Calu3 (cell line): Measurements from ENCODE around the gene TCF20. TPM values are rescaled to one million over a fixed set of nuclear protein-coding genes. Genes with fewer than 3 reads are reported as not detected.

ENCODE experiments used
- Bru-seq: library from RNA; stranded (reverse); fragments of 400-500 nt; gene quantifications from one replicate; lab custom pipeline; 2021; lab: Mats Ljungman, UMichigan
- BruChase-seq, 2 experiments: library from RNA; stranded (reverse); fragments of 400-500 nt; gene quantifications; one replicate each; lab custom pipeline; 2021; lab: Mats Ljungman, UMichigan
- BruUV-seq: library from RNA; stranded (reverse); fragments of 400-500 nt; replicated peaks from 2 replicates; lab custom pipeline; 2021; lab: Mats Ljungman, UMichigan
- CTCF ChIA-PET: fragments of 300-600 bp; sonication (Branson Sonifier 250); formaldehyde crosslinking; loops from one replicate; lab custom pipeline; 2022; ENCODE audit warnings: antibody characterized with exemption; lab: Charles Lee
- DNase-seq: peaks from one replicate; pipeline ENCODE4 v3.0.0; 2022
- H3K27ac Mint-ChIP-seq: one replicate; pipeline ENCODE4 v1.8.0; 2022; ENCODE audit warnings: mixed read lengths; ENCODE audit not compliant: unreplicated experiment
- H3K27me3 Mint-ChIP-seq: one replicate; pipeline ENCODE4 v1.8.0; 2022; ENCODE audit warnings: mixed read lengths; ENCODE audit not compliant: unreplicated experiment
- H3K36me3 Mint-ChIP-seq: one replicate; pipeline ENCODE4 v1.8.0; 2022; ENCODE audit warnings: mild to moderate bottlenecking, moderate library complexity, mixed read lengths; ENCODE audit not compliant: insufficient read depth, unreplicated experiment
- H3K4me1 Mint-ChIP-seq: one replicate; pipeline ENCODE4 v1.8.0; 2022; ENCODE audit warnings: mild to moderate bottlenecking, low read depth, mixed read lengths; ENCODE audit not compliant: unreplicated experiment
- H3K4me3 Mint-ChIP-seq: one replicate; pipeline ENCODE4 v1.8.0; 2022; ENCODE audit warnings: mild to moderate bottlenecking, low read depth, moderate library complexity, mixed read lengths; ENCODE audit not compliant: unreplicated experiment
- H3K9me3 Mint-ChIP-seq: one replicate; pipeline ENCODE4 v1.8.0; 2022; ENCODE audit warnings: low read depth, mixed read lengths; ENCODE audit not compliant: unreplicated experiment
- CTCF ChIP-seq: fragments of 200-600 bp; IDR thresholded peaks from one replicate; pipeline ENCODE4 v1.8.0; 2022; ENCODE audit warnings: antibody characterized with exemption; ENCODE audit not compliant: unreplicated experiment
- intact Hi-C: fragments of 100-400 bp; cut with micrococcal nuclease; formaldehyde crosslinking; loops from one replicate; pipeline ENCODE4 v1.10.0; 2022; ENCODE audit not compliant: unreplicated experiment
- long read RNA-seq: library from polyadenylated mRNA; stranded (forward); transcript quantifications from one replicate; pipeline ENCODE4 v2.0.0, GENCODE V29; 2022
- total RNA-seq: library from RNA; stranded (reverse); gene quantifications from 2 replicates; pipeline ENCODE4 v1.2.3, GENCODE V29; 2022

Gene TCF20
- total RNA-seq: 87.2 and 96.0 TPM in 2 replicates
- Bru-seq, nascent RNA: percentile 85 among the genes with signal in this experiment
- percentile 87 among the genes with signal in this experiment for BruChase-seq, experiment 1, labeled RNA remaining after a 6-hour chase
- BruChase-seq, experiment 2, labeled RNA remaining after a 2-hour chase: percentile 90 among the genes with signal in this experiment
- long read RNA-seq, full-length matches to known transcripts: 1 of 5 reads
- long read RNA-seq, partial matches to known transcripts: 0 of 5 reads
- long read RNA-seq, other reads (novel, unspliced or antisense): 4 of 5 reads

- peaks cover 37% of the 10 kb centered on the region for H3K36me3 Mint-ChIP-seq
- no peaks in the 10 kb centered on the region for H3K27me3 Mint-ChIP-seq
- H3K27ac Mint-ChIP-seq: peak within 1 kb of the TSS; percentile 78
- peak within 1 kb of the TSS; percentile 97 for H3K4me3 Mint-ChIP-seq
- peak; percentile 80 for DNase-seq
- no peak for TF ChIP-seq CTCF
- BruUV-seq: no TSS peak
- CTCF ChIA-PET: interaction anchor here (1.3 kb wide), 1 partner anchor 13 kb away, joined by 4 read pairs; no protein-coding TSS in a partner anchor
- peaks cover 9% of the 10 kb centered on the region for H3K4me1 Mint-ChIP-seq
- H3K9me3 Mint-ChIP-seq: no peaks in the 10 kb centered on the region
- intact Hi-C loops: no loop called here
Measured at GRCh38 chr22:42270510-42271190, at the start of gene TCF20. Gene TCF20 (minus strand): TSS chr22:42270653. CDS start chr22:42215305, 55,348 bp downstream.

GRCh38 chr22:42319386-42319785, 48.9 kb upstream of the TCF20 start:
- Mint-ChIP-seq H3K36me3 (no peaks in the 10 kb centered on the region), H3K9me3 (no peaks in the 10 kb centered on the region), H3K27me3 (no peaks in the 10 kb centered on the region), H3K27ac (no peak overlapping the region), H3K4me1 (peaks cover 32% of the 10 kb centered on the region), H3K4me3 (no peak overlapping the region)
- CTCF ChIA-PET: no interaction called here
- no peak for TF ChIP-seq CTCF
- BruUV-seq: no TSS peak
- intact Hi-C loops: no loop called here
- no peak for DNase-seq

GRCh38 chr22:42318967-42319366, 48.5 kb upstream of the TCF20 start:
- no peak for TF ChIP-seq CTCF
- Mint-ChIP-seq H3K4me1 (peaks cover 36% of the 10 kb centered on the region), H3K4me3 (no peak overlapping the region), H3K27ac (no peak overlapping the region), H3K36me3 (no peaks in the 10 kb centered on the region), H3K27me3 (no peaks in the 10 kb centered on the region), H3K9me3 (no peaks in the 10 kb centered on the region)
- BruUV-seq: no TSS peak
- DNase-seq: no peak
- intact Hi-C loops: no loop called here
- CTCF ChIA-PET: no interaction called here

DNA sequence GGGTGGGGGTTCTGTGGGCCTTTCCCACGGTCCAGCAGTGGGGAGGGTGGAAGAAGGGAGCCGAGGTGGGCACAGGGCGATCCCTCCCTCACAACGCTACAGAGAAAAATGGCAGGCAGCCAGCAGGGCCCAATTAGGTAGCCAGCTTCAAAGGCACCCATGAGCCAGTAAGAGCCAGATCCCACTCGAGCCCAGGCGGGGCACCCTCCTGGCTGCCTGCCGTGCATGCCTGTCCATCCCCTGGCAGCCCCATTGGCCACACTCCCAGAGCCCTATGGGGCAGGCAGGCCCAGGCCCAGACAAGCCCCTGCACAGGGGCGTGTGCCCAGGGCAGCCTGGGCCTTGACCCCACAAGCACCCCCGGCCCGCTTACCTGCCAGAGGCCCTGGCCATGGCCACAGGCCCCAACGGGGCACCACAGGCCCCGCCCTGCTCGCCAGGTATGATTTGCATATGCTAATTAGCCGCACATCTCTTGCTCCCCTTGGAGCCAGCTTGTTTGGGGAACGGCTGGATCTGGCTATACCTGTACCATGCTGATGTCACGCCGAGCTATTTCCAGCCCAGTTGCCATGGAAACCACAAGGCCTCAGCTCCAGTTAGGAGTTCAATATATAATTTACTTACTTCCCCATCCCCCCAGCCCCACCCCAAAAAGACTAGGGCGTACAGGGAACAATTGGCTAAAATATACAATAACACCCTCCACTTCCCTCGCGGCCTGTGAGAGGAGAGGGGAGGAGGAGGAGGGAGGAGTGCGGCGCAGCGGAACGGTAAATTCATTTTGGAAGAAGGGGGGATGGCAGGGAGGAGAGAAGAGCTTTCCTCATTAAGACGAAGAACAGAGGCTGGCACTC, 47.5 kb upstream of the TCF20 start:
- no peak overlapping the region for H3K27ac Mint-ChIP-seq
- CTCF ChIA-PET: interaction anchor here (0.6 kb wide), 1 partner anchor 11 kb away, joined by 3 read pairs; no protein-coding TSS in a partner anchor
- H3K27me3 Mint-ChIP-seq: no peaks in the 10 kb centered on the region
- no peaks in the 10 kb centered on the region for H3K9me3 Mint-ChIP-seq
- no peaks in the 10 kb centered on the region for H3K36me3 Mint-ChIP-seq
- intact Hi-C loops: no loop called here
- TF ChIP-seq CTCF: no peak
- BruUV-seq: no TSS peak
- no peak overlapping the region for H3K4me3 Mint-ChIP-seq
- H3K4me1 Mint-ChIP-seq: peaks cover 46% of the 10 kb centered on the region
- no peak for DNase-seq
